GM18517 (cell line): ENCODE data around the gene LTN1.
"Not testable (repeated sequence)": the region's sequence is repeated elsewhere in the genome, so short reads cannot be mapped to it uniquely, and the experiment has no call there.

ENCODE experiments used
- ATAC-seq: cut with Tn5 transposase; IDR thresholded peaks from one replicate; pipeline ENCODE4 v1.9.1; 2021; ENCODE audit warnings: mild to moderate bottlenecking, moderate library complexity; ENCODE audit not compliant: unreplicated experiment

LTN1 gene, protein sequence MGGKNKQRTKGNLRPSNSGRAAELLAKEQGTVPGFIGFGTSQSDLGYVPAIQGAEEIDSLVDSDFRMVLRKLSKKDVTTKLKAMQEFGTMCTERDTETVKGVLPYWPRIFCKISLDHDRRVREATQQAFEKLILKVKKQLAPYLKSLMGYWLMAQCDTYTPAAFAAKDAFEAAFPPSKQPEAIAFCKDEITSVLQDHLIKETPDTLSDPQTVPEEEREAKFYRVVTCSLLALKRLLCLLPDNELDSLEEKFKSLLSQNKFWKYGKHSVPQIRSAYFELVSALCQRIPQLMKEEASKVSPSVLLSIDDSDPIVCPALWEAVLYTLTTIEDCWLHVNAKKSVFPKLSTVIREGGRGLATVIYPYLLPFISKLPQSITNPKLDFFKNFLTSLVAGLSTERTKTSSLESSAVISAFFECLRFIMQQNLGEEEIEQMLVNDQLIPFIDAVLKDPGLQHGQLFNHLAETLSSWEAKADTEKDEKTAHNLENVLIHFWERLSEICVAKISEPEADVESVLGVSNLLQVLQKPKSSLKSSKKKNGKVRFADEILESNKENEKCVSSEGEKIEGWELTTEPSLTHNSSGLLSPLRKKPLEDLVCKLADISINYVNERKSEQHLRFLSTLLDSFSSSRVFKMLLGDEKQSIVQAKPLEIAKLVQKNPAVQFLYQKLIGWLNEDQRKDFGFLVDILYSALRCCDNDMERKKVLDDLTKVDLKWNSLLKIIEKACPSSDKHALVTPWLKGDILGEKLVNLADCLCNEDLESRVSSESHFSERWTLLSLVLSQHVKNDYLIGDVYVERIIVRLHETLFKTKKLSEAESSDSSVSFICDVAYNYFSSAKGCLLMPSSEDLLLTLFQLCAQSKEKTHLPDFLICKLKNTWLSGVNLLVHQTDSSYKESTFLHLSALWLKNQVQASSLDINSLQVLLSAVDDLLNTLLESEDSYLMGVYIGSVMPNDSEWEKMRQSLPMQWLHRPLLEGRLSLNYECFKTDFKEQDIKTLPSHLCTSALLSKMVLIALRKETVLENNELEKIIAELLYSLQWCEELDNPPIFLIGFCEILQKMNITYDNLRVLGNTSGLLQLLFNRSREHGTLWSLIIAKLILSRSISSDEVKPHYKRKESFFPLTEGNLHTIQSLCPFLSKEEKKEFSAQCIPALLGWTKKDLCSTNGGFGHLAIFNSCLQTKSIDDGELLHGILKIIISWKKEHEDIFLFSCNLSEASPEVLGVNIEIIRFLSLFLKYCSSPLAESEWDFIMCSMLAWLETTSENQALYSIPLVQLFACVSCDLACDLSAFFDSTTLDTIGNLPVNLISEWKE (N-terminal part only)

DNA sequence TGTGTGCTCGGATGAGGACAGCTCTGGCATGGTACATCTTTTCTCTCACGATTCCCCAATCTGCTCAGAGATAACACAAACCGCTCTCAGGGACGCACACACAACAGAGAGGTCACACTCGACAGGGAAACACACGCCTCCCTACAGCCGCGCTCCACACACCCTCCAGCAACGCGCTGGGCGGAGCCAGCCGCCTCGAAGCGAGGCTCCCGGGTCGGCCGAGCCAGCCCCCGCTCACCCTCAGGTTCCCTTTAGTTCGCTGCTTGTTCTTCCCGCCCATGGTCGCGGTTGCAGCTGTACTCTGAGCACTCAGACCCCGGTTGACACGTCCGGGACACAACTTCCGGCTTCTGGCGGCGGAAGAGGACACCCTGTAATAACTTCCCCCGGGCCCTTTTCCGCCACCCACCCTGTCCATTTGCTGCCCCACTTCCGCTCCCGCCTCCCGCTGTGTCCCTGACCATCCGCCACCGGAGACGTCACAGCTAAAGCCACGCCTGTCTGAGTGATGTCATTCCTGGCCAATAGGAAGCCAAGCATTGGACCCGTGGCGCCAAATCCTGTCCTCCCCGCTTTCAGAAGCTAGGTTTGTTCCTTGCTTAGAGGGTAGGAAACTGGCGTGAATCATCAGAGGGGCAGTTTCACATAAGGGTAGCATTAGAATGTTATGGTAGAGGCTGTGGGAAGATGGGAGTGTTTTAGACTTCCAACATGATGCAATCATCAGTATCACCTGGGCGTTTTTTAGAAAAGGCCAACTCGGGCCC lies at the start of gene LTN1:
Gene LTN1 (minus strand): TSS at position 352 of the 767 bp plus-strand sequence. CDS start 72 bp downstream, at position 280.
- ATAC-seq: peak; percentile 98

DNA sequence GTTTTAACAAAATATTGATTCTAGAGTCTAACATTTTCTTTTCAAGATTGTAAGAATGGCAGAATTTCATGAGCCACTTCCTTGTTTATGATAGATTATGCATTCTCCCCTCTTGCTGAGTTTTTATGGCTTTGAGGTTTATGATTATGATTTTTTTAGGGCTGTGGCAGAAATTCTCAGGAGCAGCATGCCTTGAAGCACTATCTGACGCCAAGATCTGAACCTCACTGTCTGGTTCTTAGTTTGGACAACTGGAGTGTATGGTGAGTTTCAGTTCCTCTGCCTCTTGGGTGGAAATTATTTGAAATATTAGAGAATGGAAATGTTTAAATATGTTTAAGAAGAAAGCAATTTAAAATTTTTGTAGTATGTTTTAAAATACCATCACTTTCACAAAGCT lies 42.0 kb upstream of the LTN1 start:
- ATAC-seq: no peak

DNA sequence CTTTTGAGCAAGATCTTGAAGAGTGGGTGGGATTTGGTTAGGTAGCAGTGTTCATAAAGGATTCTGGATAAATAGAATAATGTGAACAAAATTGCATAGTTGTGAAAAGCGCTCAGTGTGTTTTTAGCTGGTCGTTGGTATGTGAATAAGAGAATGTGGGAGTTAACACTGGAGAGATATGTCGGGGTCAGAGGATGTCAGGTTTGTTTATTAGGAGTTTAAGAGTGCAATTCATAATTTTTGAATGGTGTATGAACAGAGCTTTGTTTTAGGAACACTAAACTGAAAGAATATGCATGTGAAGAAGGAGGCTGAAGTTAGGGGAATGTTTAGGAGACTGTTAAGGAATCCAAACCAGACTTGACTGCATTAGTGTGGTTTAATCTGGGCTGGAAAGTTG lies 41.2 kb upstream of the LTN1 start:
- ATAC-seq: no peak

DNA sequence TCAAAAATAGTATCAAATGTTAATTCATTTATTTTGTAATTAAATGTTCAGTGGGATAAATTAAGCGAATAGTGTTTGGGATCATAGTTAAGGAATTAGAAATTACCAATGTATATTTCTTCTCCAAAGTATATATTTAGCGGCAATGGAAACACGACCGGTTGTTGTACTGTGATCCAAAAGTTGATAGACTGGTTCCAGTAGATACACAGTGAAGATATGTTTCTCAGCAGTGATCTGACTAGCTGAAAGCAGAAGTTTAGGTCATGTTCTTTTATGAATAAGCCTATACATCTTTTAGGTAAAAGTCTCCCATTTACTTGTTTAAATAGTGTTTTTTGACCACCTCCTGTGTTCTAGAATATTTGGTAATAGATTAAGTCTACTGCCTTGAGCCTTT lies 40.6 kb upstream of the LTN1 start:
- no peak for ATAC-seq

DNA sequence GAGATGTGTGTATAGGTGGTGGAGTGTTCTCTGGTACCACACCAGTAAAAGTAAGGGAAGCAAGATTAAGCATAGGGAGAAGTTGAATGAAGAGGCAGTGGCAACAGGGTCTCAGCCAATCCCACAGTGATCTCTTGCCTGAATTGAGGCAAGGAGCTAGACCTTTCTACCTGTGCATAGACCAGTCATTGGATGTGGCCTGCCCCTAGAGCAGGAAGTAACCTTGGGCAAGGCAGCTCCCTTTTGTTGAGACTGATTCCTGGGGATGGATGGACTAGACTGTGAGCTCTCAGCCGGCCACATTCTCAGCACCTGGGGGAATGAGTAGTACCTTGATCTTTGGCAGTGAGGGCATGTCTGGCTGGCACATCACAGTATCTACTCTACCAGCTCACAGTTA lies 38.2 kb upstream of the LTN1 start:
- no peak for ATAC-seq

DNA sequence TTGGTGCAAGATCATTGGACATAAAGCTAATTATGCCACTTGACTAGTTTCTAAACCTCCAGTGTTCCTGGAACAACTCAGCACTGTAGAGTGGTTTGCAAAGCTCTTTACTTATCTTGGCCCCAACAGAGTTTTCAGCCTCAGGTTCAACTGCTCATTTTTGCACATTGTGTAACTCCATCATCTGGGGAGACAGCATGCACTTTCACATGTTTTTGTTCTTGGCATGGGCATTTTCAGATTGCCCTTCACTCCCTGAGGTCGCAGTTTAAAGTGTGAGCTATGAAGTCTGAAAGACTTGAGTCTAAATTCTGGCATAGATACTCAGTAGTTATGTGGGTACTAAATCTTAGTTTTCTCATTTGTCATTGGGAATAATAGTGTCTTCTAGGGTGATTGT lies 36.8 kb upstream of the LTN1 start:
- ATAC-seq: no peak

DNA sequence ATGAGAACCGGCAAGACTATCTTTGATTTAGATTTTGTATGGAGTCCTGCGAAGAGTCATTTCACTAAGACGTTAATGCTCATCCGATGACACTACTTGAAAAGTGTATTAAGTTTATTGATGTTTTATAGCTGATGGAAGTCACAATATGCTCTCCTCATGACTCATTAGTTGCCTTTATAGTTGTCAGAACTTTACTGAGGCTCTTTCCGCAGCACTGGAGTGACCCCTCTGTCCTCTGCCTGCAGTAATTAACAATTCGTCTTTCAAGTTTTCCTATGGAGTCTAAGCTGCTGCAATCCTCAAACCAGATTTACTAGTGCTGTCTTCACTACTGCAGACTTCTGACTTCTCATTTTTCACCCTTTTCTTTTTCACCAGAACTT lies 32.6 kb upstream of the LTN1 start:
- no peak for ATAC-seq

DNA sequence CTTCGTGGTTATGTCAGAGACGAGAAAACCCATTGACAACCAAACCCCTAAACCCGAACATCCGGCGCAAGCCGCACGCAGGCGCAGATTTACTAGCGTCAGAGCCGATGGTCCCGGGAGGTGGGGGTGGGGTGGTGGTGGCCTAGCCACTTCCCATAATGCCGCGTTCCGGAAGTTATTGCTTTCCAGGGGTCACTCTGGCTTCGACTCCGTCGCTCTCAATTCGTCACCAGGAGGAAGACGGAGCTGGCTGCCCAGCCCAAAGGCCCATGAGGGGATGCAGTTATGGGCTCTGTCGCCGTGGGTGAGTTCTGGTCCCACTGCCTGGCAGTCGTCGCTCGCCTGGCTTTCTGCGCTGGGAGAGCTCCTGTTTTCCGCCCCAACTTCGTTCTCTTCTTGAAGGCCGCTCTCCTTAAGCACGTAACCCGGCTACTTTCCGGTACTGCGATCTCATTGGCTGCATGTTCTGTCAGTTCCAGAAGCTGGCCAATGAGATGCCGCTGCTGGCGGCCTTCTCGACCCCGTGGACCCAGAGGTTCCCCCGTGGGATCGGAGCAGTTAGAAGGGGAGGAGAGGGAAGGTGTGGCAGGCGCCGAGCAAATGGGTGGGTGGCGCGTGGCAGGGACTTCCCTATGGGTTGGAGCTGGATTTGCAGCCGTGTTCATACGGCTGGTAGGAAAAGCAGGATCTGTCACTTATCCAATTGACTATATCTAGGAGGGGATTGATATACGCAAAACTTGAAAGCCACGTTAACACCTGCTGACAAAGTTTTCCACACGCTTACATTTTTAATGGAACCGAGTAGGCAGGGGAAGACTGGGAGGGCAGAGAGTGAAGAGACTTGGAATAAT lies 32.0 kb upstream of the LTN1 start, which contains the start of gene USP16:
Gene USP16 (plus strand): TSS at position 195 of the 854 bp plus-strand sequence. CDS start 3,246 bp downstream, outside the sequence.
- ATAC-seq: peak; percentile 97

DNA sequence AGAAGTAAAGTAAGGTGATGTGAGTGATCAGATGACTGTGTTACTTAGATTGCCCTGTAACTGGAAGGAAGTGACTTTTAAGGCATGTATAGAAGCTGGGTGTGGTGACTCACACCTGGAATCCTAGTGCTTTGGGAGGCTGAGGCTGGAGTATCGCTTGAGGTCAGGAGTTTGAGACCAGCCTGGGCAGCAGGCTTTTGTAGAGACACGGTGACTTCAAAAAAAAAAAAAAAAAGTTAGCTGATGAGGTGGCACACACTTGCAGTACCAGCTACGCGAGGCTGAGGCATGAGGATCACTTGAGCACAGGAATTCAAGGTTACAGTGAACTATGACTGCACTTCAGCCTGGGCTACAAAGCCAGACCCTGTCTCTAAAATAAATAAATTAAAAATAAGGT lies 29.5 kb upstream of the LTN1 start:
- ATAC-seq: no peak

DNA sequence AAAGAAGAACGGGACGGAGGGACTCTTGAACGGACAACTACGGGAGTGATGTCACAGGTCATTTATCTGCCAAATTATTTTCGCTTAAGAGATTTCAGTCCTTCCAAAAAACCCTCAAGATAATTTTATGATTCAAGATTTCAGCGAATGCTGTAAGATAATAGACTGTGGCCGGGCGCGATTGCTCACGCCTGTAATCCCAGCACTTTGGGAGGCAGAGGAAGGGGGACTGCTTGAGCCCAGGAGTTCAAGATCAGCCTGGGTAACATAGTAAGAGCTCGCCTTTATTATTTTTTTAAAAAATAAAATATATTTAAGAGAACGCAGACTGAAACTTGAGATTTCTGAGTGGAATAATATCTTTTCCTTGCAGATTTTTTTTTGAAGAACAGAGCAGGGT lies 25.9 kb upstream of the LTN1 start:
- peak; percentile 11 for ATAC-seq

DNA sequence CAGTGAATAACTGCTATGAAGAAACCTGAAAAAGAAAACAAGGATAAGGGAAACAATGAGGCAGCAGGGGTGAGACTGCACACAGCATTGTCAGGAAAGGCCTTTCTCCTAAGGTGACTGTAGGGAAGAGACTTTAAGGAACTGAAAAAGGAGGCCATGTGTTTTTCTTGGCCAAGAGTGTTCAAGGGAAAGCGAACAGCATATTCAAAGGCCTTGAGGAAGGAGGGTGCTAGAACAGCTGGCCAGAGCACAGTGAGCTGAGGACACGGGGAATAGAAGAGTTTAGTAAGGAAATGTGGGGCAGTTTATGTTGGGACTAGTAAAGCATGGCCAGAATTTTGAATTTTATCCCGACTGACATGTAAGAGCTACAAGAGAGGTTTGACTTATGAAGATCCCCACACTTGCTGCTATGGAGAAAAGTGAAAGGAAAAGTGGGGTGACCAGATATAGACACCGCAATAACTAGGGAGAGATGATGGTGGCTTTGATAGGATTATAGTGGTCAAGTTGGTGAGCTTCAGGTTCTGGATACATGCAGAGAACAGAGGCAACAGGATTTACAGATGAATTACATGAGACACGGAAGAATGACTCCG lies 25.1 kb upstream of the LTN1 start:
- ATAC-seq: no peak

DNA sequence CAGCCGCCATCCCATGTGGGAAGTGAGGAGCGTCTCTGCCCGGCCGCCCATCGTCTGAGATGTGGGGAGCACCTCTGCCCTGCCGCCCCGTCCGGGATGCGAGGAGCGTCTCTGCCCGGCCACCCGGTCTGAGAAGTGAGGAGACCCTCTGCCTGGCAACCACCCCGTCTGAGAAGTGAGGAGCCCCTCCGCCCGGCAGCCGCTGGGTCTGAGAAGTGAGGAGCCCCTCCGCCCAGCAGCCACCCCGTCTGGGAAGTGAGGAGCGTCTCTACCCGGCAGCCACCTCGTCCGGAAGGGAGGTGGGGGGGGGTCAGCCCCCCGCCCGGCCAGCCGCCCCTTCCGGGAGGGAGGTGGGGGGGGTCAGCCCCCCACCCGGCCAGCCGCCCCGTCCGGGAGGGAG lies 18.6 kb upstream of the LTN1 start:
- ATAC-seq: not testable (repeated sequence)

DNA sequence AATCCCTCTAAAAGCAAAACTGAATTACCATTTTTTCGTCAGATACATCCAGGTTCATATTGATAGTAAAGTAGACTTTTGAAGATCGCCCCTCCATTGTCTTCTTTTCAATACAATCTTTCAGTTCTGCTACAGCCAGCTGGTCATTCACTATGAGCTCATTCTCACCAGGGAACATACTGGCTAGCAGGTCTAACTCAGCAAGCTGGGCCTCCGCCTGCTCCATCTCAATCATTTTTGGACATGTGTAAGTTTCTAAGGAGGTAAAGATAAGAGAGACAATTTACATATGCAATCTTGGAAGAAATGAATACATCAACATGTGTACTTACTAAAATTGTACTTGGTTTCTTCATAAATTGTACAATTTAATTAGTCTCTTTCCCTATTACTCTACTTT lies 15.7 kb upstream of the LTN1 start:
- no peak for ATAC-seq

DNA sequence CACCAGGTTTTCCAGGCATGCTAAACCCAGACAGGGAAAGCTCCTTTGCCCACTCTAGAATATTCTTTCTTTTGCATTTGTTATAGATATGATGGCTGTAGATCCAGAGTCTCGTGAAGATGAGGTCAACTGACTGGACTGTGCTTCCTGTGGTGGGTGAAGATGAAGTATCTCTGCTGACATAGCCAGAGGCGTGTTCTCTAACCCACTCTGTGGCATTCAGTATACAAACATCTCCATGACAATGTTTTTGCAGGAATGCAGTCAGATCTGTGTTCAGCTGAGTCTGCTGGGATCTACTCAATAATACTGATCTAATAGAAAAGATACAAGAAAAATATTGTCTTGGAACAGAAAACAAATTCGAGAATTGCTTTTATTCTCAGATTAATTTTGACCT lies 15.1 kb upstream of the LTN1 start:
- ATAC-seq: no peak

DNA sequence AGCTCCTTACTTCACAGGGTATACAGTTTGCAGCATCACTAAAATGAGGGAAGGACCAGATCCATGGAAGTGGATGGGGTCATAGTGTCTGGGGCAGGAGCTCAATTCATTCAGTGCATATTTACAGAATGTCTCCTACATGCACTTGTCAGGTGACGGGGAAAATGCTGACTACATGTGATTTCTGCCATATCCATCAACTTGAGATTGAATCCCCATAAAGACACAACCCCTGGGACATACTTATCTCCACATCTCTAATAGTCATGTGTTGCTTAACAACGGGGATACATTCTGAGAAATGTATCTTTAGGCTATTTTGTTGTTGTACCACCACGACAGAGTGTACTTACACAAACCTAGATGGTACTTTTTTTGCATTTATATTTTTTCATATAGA lies 14.5 kb upstream of the LTN1 start:
- ATAC-seq: no peak

DNA sequence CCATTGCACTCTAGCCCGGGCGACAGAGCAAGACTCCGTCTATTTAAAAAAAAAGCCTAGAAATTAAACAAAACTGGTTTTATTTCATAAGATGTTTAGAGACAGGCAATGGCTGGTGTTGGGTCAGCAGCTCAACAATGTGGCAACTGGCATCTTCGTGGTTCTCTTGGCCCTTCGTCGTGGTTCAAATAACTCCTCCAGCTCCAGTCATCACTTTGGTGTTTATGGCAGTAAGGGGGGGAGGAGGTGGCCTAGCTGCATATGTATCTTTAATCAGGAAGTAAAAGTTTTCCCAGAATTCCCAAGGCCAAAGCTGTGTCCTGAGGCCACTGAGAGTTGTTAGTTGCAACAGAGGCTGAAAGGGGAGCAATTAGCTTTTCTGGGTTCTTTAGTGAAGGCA lies 13.0 kb upstream of the LTN1 start:
- ATAC-seq: no peak

DNA sequence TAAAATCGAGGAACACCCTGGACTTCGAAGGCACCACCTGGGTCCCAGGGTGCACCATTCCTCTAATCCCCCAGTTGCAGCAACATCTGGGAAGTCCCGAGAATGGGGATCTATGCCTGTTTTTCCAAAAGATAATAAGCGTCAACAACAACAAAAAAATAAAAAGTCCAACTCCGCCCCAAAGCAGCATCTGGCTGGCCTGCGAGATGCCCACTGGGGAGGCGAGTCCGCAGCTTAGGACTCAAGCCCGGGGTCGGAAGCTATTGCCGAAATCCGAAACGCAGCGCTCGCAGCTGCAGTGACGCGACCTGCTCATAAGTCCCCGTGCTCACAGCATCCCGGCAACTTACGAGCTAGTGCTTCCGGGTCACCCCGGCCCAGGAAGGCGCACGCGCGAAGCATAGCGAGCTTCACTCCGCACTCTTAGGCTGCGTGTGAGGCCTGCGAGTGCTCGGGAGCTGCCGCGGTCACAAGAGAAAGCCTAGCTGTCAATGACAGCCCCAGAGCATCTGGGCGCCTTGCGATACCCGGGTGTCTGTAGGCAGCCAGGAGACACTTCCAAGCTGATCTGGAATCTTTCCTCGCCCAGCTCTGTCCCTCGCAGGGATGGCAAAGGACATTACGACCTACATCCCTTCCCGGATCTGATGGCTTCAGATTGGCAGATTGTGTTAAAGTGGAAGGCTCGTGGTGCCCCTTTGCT lies 9.9 kb upstream of the LTN1 start:
- ATAC-seq: peak; percentile 99

DNA sequence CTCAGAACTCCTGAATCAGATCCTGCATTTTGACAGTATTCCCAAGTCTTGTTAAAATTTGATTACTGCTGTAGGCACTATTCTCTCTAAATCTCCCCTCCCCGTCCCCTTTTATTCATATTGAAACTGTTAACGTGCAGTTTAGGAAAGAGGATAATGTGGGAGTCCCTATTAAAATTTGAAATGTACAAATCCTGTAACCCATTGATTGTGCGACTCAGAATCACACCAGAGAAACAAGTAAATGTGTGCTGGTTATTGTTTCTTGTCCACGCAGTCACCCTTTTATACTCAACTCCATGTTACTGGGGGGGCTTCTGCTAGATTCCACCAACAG lies 584 bp upstream of the LTN1 start:
- ATAC-seq: no peak
